ENCODE measurements around the gene SUPT3H. TPM values are rescaled to one million over a fixed set of nuclear protein-coding genes. Genes with fewer than 3 reads are reported as not detected.
"Not testable (repeated sequence)": the region's sequence is repeated elsewhere in the genome, so short reads cannot be mapped to it uniquely, and the experiment has no call there.

SUPT3H gene
- total and polyA plus RNA-seq, 2 donors (not counting 1 experiment from before 2014, with no cell fraction given) = 5.5 to 12.4 TPM

DNA sequence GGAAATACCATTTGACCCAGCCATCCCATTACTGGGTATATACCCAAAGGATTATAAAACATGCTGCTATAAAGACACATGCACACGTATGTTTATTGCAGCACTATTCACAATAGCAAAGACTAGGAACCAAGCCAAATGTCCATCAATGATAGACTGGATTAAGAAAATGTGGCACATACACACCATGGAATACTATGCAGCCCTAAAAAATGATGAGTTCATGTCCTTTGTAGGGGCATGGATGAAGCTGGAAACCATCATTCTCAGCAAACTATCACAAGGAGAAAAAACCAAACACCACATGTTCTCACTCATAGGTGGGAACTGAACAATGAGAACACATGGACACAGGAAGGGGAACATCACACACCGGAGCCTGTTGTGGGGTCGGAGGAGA is 91.0 kb downstream of the SUPT3H start:
- H3K36me3 ChIP-seq (replicated peaks in 1 of 2; ENCODE audit: control extremely low read depth in 1 of 2, control insufficient read depth in 1 of 2, extremely low read depth in 1 of 2, insufficient read depth in 2 of 2, low read length in 1 of 2); H3K27ac Mint-ChIP-seq; H3K27me3 Mint-ChIP-seq; H3K79me2 ChIP-seq (ENCODE audit: control insufficient read depth, insufficient read depth, low read length); H3K27ac ChIP-seq (ENCODE audit: low read length in 2 of 2); H3K9ac ChIP-seq (ENCODE audit: low read length); H3K4me3 ChIP-seq (ENCODE audit: control extremely low read depth in 1 of 5, extremely low read depth in 1 of 5, insufficient read depth in 1 of 5, low read depth in 2 of 5, low read length in 4 of 5); POLR2A ChIA-PET; DNase-seq; H3K9me3 ChIP-seq (ENCODE audit: control extremely low read depth in 1 of 3, control insufficient read depth in 2 of 3, insufficient read depth in 1 of 3, low read length in 2 of 3); H3K4me1 ChIP-seq (ENCODE audit: control insufficient read depth in 2 of 2, insufficient read depth in 2 of 2, low read length in 2 of 2); H3K4me3 Mint-ChIP-seq; H3K27me3 ChIP-seq (replicated peaks in 1 of 4; ENCODE audit: control extremely low read depth in 1 of 4, control insufficient read depth in 3 of 4, insufficient read depth in 4 of 4, low read length in 3 of 4); H3K4me2 ChIP-seq (replicated peaks; ENCODE audit: low read depth, low read length, poor library complexity, severe bottlenecking); CTCF ChIA-PET; H4K20me1 ChIP-seq (ENCODE audit: control insufficient read depth, insufficient read depth, low read length, poor library complexity, severe bottlenecking); H2AFZ ChIP-seq (ENCODE audit: insufficient read depth, low read depth, low read length, poor library complexity, severe bottlenecking); intact Hi-C loops (cut with micrococcal nuclease); H3K4me1 Mint-ChIP-seq; H3K9me3 Mint-ChIP-seq (ENCODE audit: insufficient read depth); ATAC-seq (ENCODE audit: low read depth): not testable (repeated sequence)
- WGBS (ENCODE audit: insufficient coverage) = no CpG with 5 or more reads among the region's 3 CpGs

DNA sequence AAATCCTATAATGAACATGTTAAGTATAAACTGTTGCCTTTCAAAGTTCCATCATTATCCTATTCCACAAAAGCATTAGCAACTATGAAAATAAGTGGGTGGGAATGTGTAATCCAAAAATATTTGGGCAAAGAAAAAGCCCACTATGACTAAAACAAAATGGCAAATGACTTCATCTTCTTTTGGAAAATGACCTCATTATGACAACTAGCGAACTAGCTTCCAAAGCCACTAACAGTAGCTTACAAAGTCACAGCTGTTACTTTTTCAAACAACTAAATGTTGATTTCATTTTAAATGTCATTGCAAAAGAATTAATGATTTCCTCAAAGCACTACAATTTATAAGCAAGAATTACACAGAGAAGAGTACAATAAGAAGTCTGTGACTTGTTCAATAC is 99.4 kb downstream of the SUPT3H start:
- Mint-ChIP-seq H3K27me3 (no peaks in the 10 kb centered on the region), H3K4me1 (no peaks in the 10 kb centered on the region), H3K4me3 (no peak overlapping the region), H3K27ac (no peak overlapping the region), H3K9me3 (ENCODE audit: insufficient read depth) (no peaks in the 10 kb centered on the region)
- Histone ChIP-seq H3K9ac (ENCODE audit: low read length) (no peak overlapping the region), H3K4me1 (ENCODE audit: control insufficient read depth in 2 of 2, insufficient read depth in 2 of 2, low read length in 2 of 2) (no peaks in the 10 kb centered on the region), H3K4me2 (replicated peaks; ENCODE audit: low read depth, low read length, poor library complexity, severe bottlenecking) (no peak overlapping the region), H2AFZ (ENCODE audit: insufficient read depth, low read depth, low read length, poor library complexity, severe bottlenecking) (no peak overlapping the region), H3K9me3 (ENCODE audit: control extremely low read depth in 1 of 3, control insufficient read depth in 2 of 3, insufficient read depth in 1 of 3, low read length in 2 of 3) (peaks cover 0 to 9% (median 0%) of the 10 kb centered on the region in 3 donors), H3K27ac (ENCODE audit: low read length in 2 of 2) (no peak overlapping the region), H3K4me3 (ENCODE audit: control extremely low read depth in 1 of 5, extremely low read depth in 1 of 5, insufficient read depth in 1 of 5, low read depth in 2 of 5, low read length in 4 of 5) (no peak overlapping the region), H4K20me1 (ENCODE audit: control insufficient read depth, insufficient read depth, low read length, poor library complexity, severe bottlenecking) (no peaks in the 10 kb centered on the region), H3K36me3 (replicated peaks in 1 of 2; ENCODE audit: control extremely low read depth in 1 of 2, control insufficient read depth in 1 of 2, extremely low read depth in 1 of 2, insufficient read depth in 2 of 2, low read length in 1 of 2) (no peaks in the 10 kb centered on the region), H3K79me2 (ENCODE audit: control insufficient read depth, insufficient read depth, low read length) (no peaks in the 10 kb centered on the region), H3K27me3 (replicated peaks in 1 of 4; ENCODE audit: control extremely low read depth in 1 of 4, control insufficient read depth in 3 of 4, insufficient read depth in 4 of 4, low read length in 3 of 4) (no peaks in the 10 kb centered on the region)
- intact Hi-C loops (cut with micrococcal nuclease) = no loop called here
- CTCF ChIA-PET = no interaction called here
- WGBS (ENCODE audit: insufficient coverage) = no CpG with 5 or more reads among the region's 1 CpG
- no peak for ATAC-seq (ENCODE audit: low read depth)
- POLR2A ChIA-PET = no interaction called here
- no peak for DNase-seq
- TF ChIP-seq EZH2 (IDR thresholded peaks at IDR 0.05; ENCODE audit: borderline replicate concordance, insufficient read depth, low read depth, low read length, poor library complexity, severe bottlenecking) = no peak
- TF ChIP-seq, protein P1, sequence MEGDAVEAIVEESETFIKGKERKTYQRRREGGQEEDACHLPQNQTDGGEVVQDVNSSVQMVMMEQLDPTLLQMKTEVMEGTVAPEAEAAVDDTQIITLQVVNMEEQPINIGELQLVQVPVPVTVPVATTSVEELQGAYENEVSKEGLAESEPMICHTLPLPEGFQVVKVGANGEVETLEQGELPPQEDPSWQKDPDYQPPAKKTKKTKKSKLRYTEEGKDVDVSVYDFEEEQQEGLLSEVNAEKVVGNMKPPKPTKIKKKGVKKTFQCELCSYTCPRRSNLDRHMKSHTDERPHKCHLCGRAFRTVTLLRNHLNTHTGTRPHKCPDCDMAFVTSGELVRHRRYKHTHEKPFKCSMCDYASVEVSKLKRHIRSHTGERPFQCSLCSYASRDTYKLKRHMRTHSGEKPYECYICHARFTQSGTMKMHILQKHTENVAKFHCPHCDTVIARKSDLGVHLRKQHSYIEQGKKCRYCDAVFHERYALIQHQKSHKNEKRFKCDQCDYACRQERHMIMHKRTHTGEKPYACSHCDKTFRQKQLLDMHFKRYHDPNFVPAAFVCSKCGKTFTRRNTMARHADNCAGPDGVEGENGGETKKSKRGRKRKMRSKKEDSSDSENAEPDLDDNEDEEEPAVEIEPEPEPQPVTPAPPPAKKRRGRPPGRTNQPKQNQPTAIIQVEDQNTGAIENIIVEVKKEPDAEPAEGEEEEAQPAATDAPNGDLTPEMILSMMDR (IDR thresholded peaks at IDR 0.05) = no peak

DNA sequence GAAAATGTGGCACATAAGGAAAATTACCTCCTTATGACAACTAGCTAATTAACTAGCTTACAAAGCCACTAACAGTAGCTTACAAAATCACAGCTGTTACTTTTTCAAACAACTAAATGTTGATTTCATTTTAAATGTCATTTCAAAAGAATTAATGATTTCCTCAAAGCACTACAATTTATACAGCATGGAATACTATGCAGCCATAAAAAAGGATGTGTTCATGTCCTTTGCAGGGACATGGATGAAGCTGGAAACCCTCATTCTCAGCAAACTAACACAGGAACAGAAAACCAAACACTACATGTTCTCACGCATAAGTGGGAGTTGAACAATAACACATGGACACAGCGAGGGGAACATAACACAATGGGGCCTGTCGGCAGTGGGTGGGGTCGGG is 100.0 kb downstream of the SUPT3H start:
- POLR2A ChIA-PET; H3K9ac ChIP-seq (ENCODE audit: low read length); intact Hi-C loops (cut with micrococcal nuclease); H3K4me3 Mint-ChIP-seq; H3K27me3 Mint-ChIP-seq; CTCF ChIA-PET; ATAC-seq (ENCODE audit: low read depth); H3K27ac ChIP-seq (ENCODE audit: low read length in 2 of 2); H3K27ac Mint-ChIP-seq; DNase-seq; H3K27me3 ChIP-seq (replicated peaks in 1 of 4; ENCODE audit: control extremely low read depth in 1 of 4, control insufficient read depth in 3 of 4, insufficient read depth in 4 of 4, low read length in 3 of 4); H3K9me3 ChIP-seq (ENCODE audit: control extremely low read depth in 1 of 3, control insufficient read depth in 2 of 3, insufficient read depth in 1 of 3, low read length in 2 of 3); H3K79me2 ChIP-seq (ENCODE audit: control insufficient read depth, insufficient read depth, low read length); H3K4me3 ChIP-seq (ENCODE audit: control extremely low read depth in 1 of 5, extremely low read depth in 1 of 5, insufficient read depth in 1 of 5, low read depth in 2 of 5, low read length in 4 of 5); H3K4me2 ChIP-seq (replicated peaks; ENCODE audit: low read depth, low read length, poor library complexity, severe bottlenecking); H3K9me3 Mint-ChIP-seq (ENCODE audit: insufficient read depth); H3K36me3 ChIP-seq (replicated peaks in 1 of 2; ENCODE audit: control extremely low read depth in 1 of 2, control insufficient read depth in 1 of 2, extremely low read depth in 1 of 2, insufficient read depth in 2 of 2, low read length in 1 of 2); H4K20me1 ChIP-seq (ENCODE audit: control insufficient read depth, insufficient read depth, low read length, poor library complexity, severe bottlenecking); H2AFZ ChIP-seq (ENCODE audit: insufficient read depth, low read depth, low read length, poor library complexity, severe bottlenecking); H3K4me1 ChIP-seq (ENCODE audit: control insufficient read depth in 2 of 2, insufficient read depth in 2 of 2, low read length in 2 of 2); H3K4me1 Mint-ChIP-seq: not testable (repeated sequence)
- WGBS (ENCODE audit: insufficient coverage) = no CpG with 5 or more reads among the region's 4 CpGs

All from B cell (primary cell).